ENCODE data around the gene TFB2M.
"Not testable (repeated sequence)": the region's sequence is repeated elsewhere in the genome, so short reads cannot be mapped to it uniquely, and the experiment has no call there.

The TFB2M gene

GRCh38 chr1:246592695-246593094, 26.6 kb upstream of the TFB2M start:
- H3K27ac ChIP-seq (ENCODE audit: low read depth, low read length) = no peak overlapping the region
- H3K36me3 ChIP-seq (ENCODE audit: control insufficient read depth, insufficient read depth, low read length) = peaks cover 3% of the 10 kb centered on the region
- no peak overlapping the region for H3K9ac ChIP-seq (ENCODE audit: low read length)
- no peaks in the 10 kb centered on the region for H3K27me3 ChIP-seq (ENCODE audit: control insufficient read depth, insufficient read depth, low read length)
- no peak overlapping the region for H3K4me3 ChIP-seq (ENCODE audit: low read length)
- peaks cover 17% of the 10 kb centered on the region for H3K4me1 ChIP-seq (ENCODE audit: control insufficient read depth, insufficient read depth, low read length)

GRCh38 chr1:246591958-246592357, 25.9 kb upstream of the TFB2M start:
- no peak overlapping the region for H3K9ac ChIP-seq (ENCODE audit: low read length)
- H3K36me3 ChIP-seq (ENCODE audit: control insufficient read depth, insufficient read depth, low read length) = peaks cover 3% of the 10 kb centered on the region
- no peaks in the 10 kb centered on the region for H3K27me3 ChIP-seq (ENCODE audit: control insufficient read depth, insufficient read depth, low read length)
- H3K4me1 ChIP-seq (ENCODE audit: control insufficient read depth, insufficient read depth, low read length) = peaks cover 17% of the 10 kb centered on the region
- no peak overlapping the region for H3K27ac ChIP-seq (ENCODE audit: low read depth, low read length)
- no peak overlapping the region for H3K4me3 ChIP-seq (ENCODE audit: low read length)

- H3K27me3 ChIP-seq (ENCODE audit: control insufficient read depth, insufficient read depth, low read length) = no peaks in the 10 kb centered on the region
- H3K36me3 ChIP-seq (ENCODE audit: control insufficient read depth, insufficient read depth, low read length) = peaks cover 3% of the 10 kb centered on the region
- H3K4me3 ChIP-seq (ENCODE audit: low read length) = no peak overlapping the region
- H3K9ac ChIP-seq (ENCODE audit: low read length) = no peak overlapping the region
- peaks cover 13% of the 10 kb centered on the region for H3K4me1 ChIP-seq (ENCODE audit: control insufficient read depth, insufficient read depth, low read length)
- no peak overlapping the region for H3K27ac ChIP-seq (ENCODE audit: low read depth, low read length)
Measured at GRCh38 chr1:246591504-246591903, 25.4 kb upstream of the TFB2M start.

GRCh38 chr1:246591047-246591446, 25.0 kb upstream of the TFB2M start:
- no peak overlapping the region for H3K27ac ChIP-seq (ENCODE audit: low read depth, low read length)

GRCh38 chr1:246589919-246590318, 23.9 kb upstream of the TFB2M start:
- not testable (repeated sequence) for H3K9ac ChIP-seq (ENCODE audit: low read length); H3K27ac ChIP-seq (ENCODE audit: low read depth, low read length); H3K4me1 ChIP-seq (ENCODE audit: control insufficient read depth, insufficient read depth, low read length); H3K4me3 ChIP-seq (ENCODE audit: low read length); H3K27me3 ChIP-seq (ENCODE audit: control insufficient read depth, insufficient read depth, low read length); H3K36me3 ChIP-seq (ENCODE audit: control insufficient read depth, insufficient read depth, low read length)

More at GRCh38 chr1:246591047-246591446, 25.0 kb upstream of the TFB2M start:
- peaks cover 3% of the 10 kb centered on the region for H3K36me3 ChIP-seq (ENCODE audit: control insufficient read depth, insufficient read depth, low read length)
- no peaks in the 10 kb centered on the region for H3K27me3 ChIP-seq (ENCODE audit: control insufficient read depth, insufficient read depth, low read length)
- no peak overlapping the region for H3K9ac ChIP-seq (ENCODE audit: low read length)
- H3K4me1 ChIP-seq (ENCODE audit: control insufficient read depth, insufficient read depth, low read length) = peaks cover 12% of the 10 kb centered on the region
- H3K4me3 ChIP-seq (ENCODE audit: low read length) = no peak overlapping the region

- Histone ChIP-seq H3K9ac (ENCODE audit: low read length) (no peak overlapping the region), H3K4me3 (ENCODE audit: low read length) (no peak overlapping the region), H3K27me3 (ENCODE audit: control insufficient read depth, insufficient read depth, low read length) (no peaks in the 10 kb centered on the region), H3K27ac (ENCODE audit: low read depth, low read length) (peak overlapping the region; percentile 35), H3K4me1 (ENCODE audit: control insufficient read depth, insufficient read depth, low read length) (peaks cover 17% of the 10 kb centered on the region), H3K36me3 (ENCODE audit: control insufficient read depth, insufficient read depth, low read length) (no peaks in the 10 kb centered on the region)
Measured at GRCh38 chr1:246588159-246588721, 22.2 kb upstream of the TFB2M start.

GRCh38 chr1:246587606-246588005, 21.5 kb upstream of the TFB2M start:
- H3K27me3 ChIP-seq (ENCODE audit: control insufficient read depth, insufficient read depth, low read length) = no peaks in the 10 kb centered on the region
- peaks cover 24% of the 10 kb centered on the region for H3K4me1 ChIP-seq (ENCODE audit: control insufficient read depth, insufficient read depth, low read length)
- H3K4me3 ChIP-seq (ENCODE audit: low read length) = no peak overlapping the region
- no peak overlapping the region for H3K9ac ChIP-seq (ENCODE audit: low read length)
- H3K27ac ChIP-seq (ENCODE audit: low read depth, low read length) = peak overlapping the region; percentile 57
- no peaks in the 10 kb centered on the region for H3K36me3 ChIP-seq (ENCODE audit: control insufficient read depth, insufficient read depth, low read length)

GRCh38 chr1:246587032-246587431, 21.0 kb upstream of the TFB2M start:
- H3K9ac ChIP-seq (ENCODE audit: low read length) = no peak overlapping the region
- no peak overlapping the region for H3K4me3 ChIP-seq (ENCODE audit: low read length)
- no peaks in the 10 kb centered on the region for H3K36me3 ChIP-seq (ENCODE audit: control insufficient read depth, insufficient read depth, low read length)
- no peaks in the 10 kb centered on the region for H3K27me3 ChIP-seq (ENCODE audit: control insufficient read depth, insufficient read depth, low read length)
- peaks cover 28% of the 10 kb centered on the region for H3K4me1 ChIP-seq (ENCODE audit: control insufficient read depth, insufficient read depth, low read length)
- H3K27ac ChIP-seq (ENCODE audit: low read depth, low read length) = peak overlapping the region; percentile 57

GRCh38 chr1:246583448-246584185, 17.6 kb upstream of the TFB2M start:
- no peaks in the 10 kb centered on the region for H3K36me3 ChIP-seq (ENCODE audit: control insufficient read depth, insufficient read depth, low read length)
- H3K9ac ChIP-seq (ENCODE audit: low read length) = no peak overlapping the region
- peaks cover 40% of the 10 kb centered on the region for H3K4me1 ChIP-seq (ENCODE audit: control insufficient read depth, insufficient read depth, low read length)
- H3K27me3 ChIP-seq (ENCODE audit: control insufficient read depth, insufficient read depth, low read length) = no peaks in the 10 kb centered on the region
- H3K27ac ChIP-seq (ENCODE audit: low read depth, low read length) = peak overlapping the region; percentile 68
- H3K4me3 ChIP-seq (ENCODE audit: low read length) = no peak overlapping the region

GRCh38 chr1:246583056-246583440, 17.0 kb upstream of the TFB2M start:
- Histone ChIP-seq H3K4me3 (ENCODE audit: low read length) (peak overlapping the region; percentile 14), H3K9ac (ENCODE audit: low read length) (no peak overlapping the region), H3K36me3 (ENCODE audit: control insufficient read depth, insufficient read depth, low read length) (no peaks in the 10 kb centered on the region), H3K27ac (ENCODE audit: low read depth, low read length) (peak overlapping the region; percentile 68), H3K4me1 (ENCODE audit: control insufficient read depth, insufficient read depth, low read length) (peaks cover 42% of the 10 kb centered on the region), H3K27me3 (ENCODE audit: control insufficient read depth, insufficient read depth, low read length) (no peaks in the 10 kb centered on the region)

GRCh38 chr1:246582301-246583055, 16.4 kb upstream of the TFB2M start:
- H3K36me3 ChIP-seq (ENCODE audit: control insufficient read depth, insufficient read depth, low read length) = no peaks in the 10 kb centered on the region
- H3K4me3 ChIP-seq (ENCODE audit: low read length) = peak overlapping the region; percentile 14
- peak overlapping the region; percentile 68 for H3K27ac ChIP-seq (ENCODE audit: low read depth, low read length)
- H3K9ac ChIP-seq (ENCODE audit: low read length) = no peak overlapping the region
- no peaks in the 10 kb centered on the region for H3K27me3 ChIP-seq (ENCODE audit: control insufficient read depth, insufficient read depth, low read length)
- H3K4me1 ChIP-seq (ENCODE audit: control insufficient read depth, insufficient read depth, low read length) = peaks cover 47% of the 10 kb centered on the region

- H3K27me3 ChIP-seq (ENCODE audit: control insufficient read depth, insufficient read depth, low read length) = no peaks in the 10 kb centered on the region
- H3K9ac ChIP-seq (ENCODE audit: low read length) = no peak overlapping the region
- H3K4me1 ChIP-seq (ENCODE audit: control insufficient read depth, insufficient read depth, low read length) = peaks cover 42% of the 10 kb centered on the region
- no peak overlapping the region for H3K4me3 ChIP-seq (ENCODE audit: low read length)
- no peaks in the 10 kb centered on the region for H3K36me3 ChIP-seq (ENCODE audit: control insufficient read depth, insufficient read depth, low read length)
- peak overlapping the region; percentile 47 for H3K27ac ChIP-seq (ENCODE audit: low read depth, low read length)
Measured at GRCh38 chr1:246580497-246581370, 14.7 kb upstream of the TFB2M start.
